ENCODE data around the gene PAN3.

PAN3 gene

DNA sequence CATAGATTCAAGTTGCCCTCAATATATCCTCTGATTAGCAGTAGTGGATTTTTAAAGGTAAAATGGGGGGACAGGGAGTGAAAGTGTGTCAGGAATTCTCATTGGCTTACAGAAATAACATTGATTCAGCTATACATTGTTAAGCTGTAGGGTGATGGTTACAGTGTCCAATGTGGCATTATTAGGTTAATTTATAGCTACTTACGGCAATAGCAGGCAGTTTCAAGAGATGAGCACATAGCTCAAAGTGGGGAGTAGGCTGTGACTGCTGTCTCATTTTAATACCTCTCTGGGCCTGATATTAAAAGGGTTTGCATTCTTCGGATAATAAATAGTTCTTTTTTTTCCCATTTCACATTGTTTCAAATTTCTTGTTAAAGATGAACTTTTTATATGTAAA is 34.6 kb downstream of the PAN3 start:
- H4K8ac ChIP-seq (ENCODE audit: low read depth, low read length): no peak overlapping the region
- H3K4me2 ChIP-seq (ENCODE audit: insufficient read depth, low read length, poor library complexity, severe bottlenecking): no peak overlapping the region
- no peak overlapping the region for H2AFZ ChIP-seq (ENCODE audit: low read length)
- peaks cover 3 to 34% of the 10 kb centered on the region in 2 donors for H3K36me3 ChIP-seq (replicated peaks in 1 of 2; ENCODE audit: control insufficient read depth in 2 of 2, insufficient read depth in 2 of 2, low read length in 2 of 2)
- H3K4me3 ChIP-seq (ENCODE audit: low read length in 2 of 2): no peak overlapping the region
- H2AK5ac ChIP-seq (ENCODE audit: low read depth, low read length): no peak overlapping the region
- H3K4me1 ChIP-seq (ENCODE audit: control insufficient read depth in 2 of 2, insufficient read depth in 1 of 2, low read depth in 1 of 2, low read length in 2 of 2): no peaks in the 10 kb centered on the region
- no CpG with 5 or more reads among the region's 2 CpGs for WGBS, 2 donors (ENCODE audit: extremely low coverage in 2 of 2, insufficient read length in 2 of 2, insufficient replicate concordance in 1 of 2)
- no peak overlapping the region for H3K27ac ChIP-seq (replicated peaks; ENCODE audit: low read length)
- H3K18ac ChIP-seq (ENCODE audit: low read length): no peak overlapping the region
- H3K9ac ChIP-seq (ENCODE audit: low read depth, low read length, poor library complexity): no peak overlapping the region
- H3K27me3 ChIP-seq (ENCODE audit: control insufficient read depth in 3 of 3, insufficient read depth in 3 of 3, low read depth in 1 of 3, low read length in 3 of 3): no peaks in the 10 kb centered on the region
- no peak for DNase-seq (ENCODE audit: low spot score)
- H3K23ac ChIP-seq (ENCODE audit: low read depth, low read length, poor library complexity): no peak overlapping the region
- no peak overlapping the region for H3K14ac ChIP-seq (ENCODE audit: low read length)
- no peak overlapping the region for H2BK120ac ChIP-seq (ENCODE audit: low read depth, low read length)
- H2BK15ac ChIP-seq (ENCODE audit: low read length): no peak overlapping the region
- no peak overlapping the region for H2BK12ac ChIP-seq (ENCODE audit: low read length)
- H3K4ac ChIP-seq (ENCODE audit: low read length): no peak overlapping the region
- no peak overlapping the region for H4K91ac ChIP-seq (ENCODE audit: low read depth, low read length, poor library complexity)
- H3K79me1 ChIP-seq (ENCODE audit: low read depth, low read length): peaks cover 5% of the 10 kb centered on the region
- H2BK5ac ChIP-seq (ENCODE audit: low read length): no peak overlapping the region
- no peaks in the 10 kb centered on the region for H3K9me3 ChIP-seq (replicated peaks in 1 of 2; ENCODE audit: control insufficient read depth in 2 of 2, insufficient read depth in 1 of 2, low read depth in 1 of 2, low read length in 2 of 2)

DNA sequence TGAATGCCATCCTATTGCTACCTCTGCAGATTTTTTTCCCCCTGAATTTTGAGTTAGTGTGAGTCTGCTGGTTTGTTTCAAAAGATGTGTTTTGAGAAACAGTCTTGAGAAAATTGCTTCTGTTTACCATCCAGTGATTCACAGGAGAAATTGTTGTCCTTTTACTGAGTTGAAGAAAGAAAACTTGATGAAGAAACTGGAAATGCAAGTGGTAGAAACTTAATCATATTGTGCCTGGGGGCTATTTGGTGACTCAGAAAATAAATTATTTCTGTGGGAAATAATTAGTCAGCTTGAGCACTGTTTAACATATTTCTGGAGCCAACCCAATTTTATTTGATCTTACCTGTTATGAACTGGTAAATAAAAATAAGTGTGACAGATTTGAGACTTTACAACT is 35.4 kb downstream of the PAN3 start:
- Histone ChIP-seq H3K4ac (ENCODE audit: low read length) (no peak overlapping the region), H3K27me3 (ENCODE audit: control insufficient read depth in 3 of 3, insufficient read depth in 3 of 3, low read depth in 1 of 3, low read length in 3 of 3) (no peaks in the 10 kb centered on the region), H3K4me1 (ENCODE audit: control insufficient read depth in 2 of 2, insufficient read depth in 1 of 2, low read depth in 1 of 2, low read length in 2 of 2) (no peaks in the 10 kb centered on the region), H2BK5ac (ENCODE audit: low read length) (no peak overlapping the region), H2AFZ (ENCODE audit: low read length) (no peak overlapping the region), H3K79me1 (ENCODE audit: low read depth, low read length) (peaks cover 5% of the 10 kb centered on the region), H2AK5ac (ENCODE audit: low read depth, low read length) (no peak overlapping the region), H3K27ac (replicated peaks; ENCODE audit: low read length) (no peak overlapping the region), H2BK12ac (ENCODE audit: low read length) (no peak overlapping the region), H3K9ac (ENCODE audit: low read depth, low read length, poor library complexity) (no peak overlapping the region), H3K9me3 (replicated peaks in 1 of 2; ENCODE audit: control insufficient read depth in 2 of 2, insufficient read depth in 1 of 2, low read depth in 1 of 2, low read length in 2 of 2) (no peaks in the 10 kb centered on the region), H4K91ac (ENCODE audit: low read depth, low read length, poor library complexity) (no peak overlapping the region), H3K4me2 (ENCODE audit: insufficient read depth, low read length, poor library complexity, severe bottlenecking) (no peak overlapping the region), H4K8ac (ENCODE audit: low read depth, low read length) (no peak overlapping the region), H3K36me3 (replicated peaks in 1 of 2; ENCODE audit: control insufficient read depth in 2 of 2, insufficient read depth in 2 of 2, low read length in 2 of 2) (peaks cover 3 to 41% of the 10 kb centered on the region in 2 donors), H3K23ac (ENCODE audit: low read depth, low read length, poor library complexity) (no peak overlapping the region), H2BK15ac (ENCODE audit: low read length) (no peak overlapping the region), H3K18ac (ENCODE audit: low read length) (no peak overlapping the region), H3K14ac (ENCODE audit: low read length) (no peak overlapping the region), H2BK120ac (ENCODE audit: low read depth, low read length) (no peak overlapping the region), H3K4me3 (ENCODE audit: low read length in 2 of 2) (no peak overlapping the region)
- DNase-seq (ENCODE audit: low spot score): no peak

DNA sequence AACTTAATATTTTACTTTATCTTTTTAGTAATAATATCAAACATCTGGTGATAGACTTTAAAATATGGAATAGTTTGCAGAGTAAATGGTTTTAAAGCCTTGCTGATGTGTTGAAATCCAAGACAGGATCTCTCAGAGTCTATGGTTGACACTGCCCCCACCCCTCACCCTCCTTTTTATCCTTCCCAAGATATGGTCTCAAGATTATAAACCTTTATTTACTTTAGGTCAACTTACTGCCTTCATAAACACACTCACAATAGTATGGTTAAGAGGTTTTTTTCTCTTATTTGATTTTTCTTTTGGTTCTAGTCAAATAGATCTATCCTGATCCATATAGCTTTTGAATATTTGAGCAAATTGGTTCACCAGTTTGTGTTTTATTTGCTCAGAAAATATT is 39.0 kb downstream of the PAN3 start:
- Histone ChIP-seq H3K79me1 (ENCODE audit: low read depth, low read length) (no peaks in the 10 kb centered on the region), H3K4ac (ENCODE audit: low read length) (no peak overlapping the region), H3K36me3 (replicated peaks in 1 of 2; ENCODE audit: control insufficient read depth in 2 of 2, insufficient read depth in 2 of 2, low read length in 2 of 2) (peaks cover 3 to 41% of the 10 kb centered on the region in 2 donors), H3K27me3 (ENCODE audit: control insufficient read depth in 3 of 3, insufficient read depth in 3 of 3, low read depth in 1 of 3, low read length in 3 of 3) (no peaks in the 10 kb centered on the region), H3K4me3 (ENCODE audit: low read length in 2 of 2) (no peak overlapping the region), H3K9me3 (replicated peaks in 1 of 2; ENCODE audit: control insufficient read depth in 2 of 2, insufficient read depth in 1 of 2, low read depth in 1 of 2, low read length in 2 of 2) (no peaks in the 10 kb centered on the region), H4K8ac (ENCODE audit: low read depth, low read length) (no peak overlapping the region), H3K4me2 (ENCODE audit: insufficient read depth, low read length, poor library complexity, severe bottlenecking) (no peak overlapping the region), H3K9ac (ENCODE audit: low read depth, low read length, poor library complexity) (no peak overlapping the region), H2AK5ac (ENCODE audit: low read depth, low read length) (no peak overlapping the region), H3K4me1 (ENCODE audit: control insufficient read depth in 2 of 2, insufficient read depth in 1 of 2, low read depth in 1 of 2, low read length in 2 of 2) (no peaks in the 10 kb centered on the region), H2BK120ac (ENCODE audit: low read depth, low read length) (no peak overlapping the region), H2BK12ac (ENCODE audit: low read length) (no peak overlapping the region), H3K27ac (replicated peaks; ENCODE audit: low read length) (no peak overlapping the region), H4K91ac (ENCODE audit: low read depth, low read length, poor library complexity) (no peak overlapping the region), H2AFZ (ENCODE audit: low read length) (no peak overlapping the region), H3K14ac (ENCODE audit: low read length) (no peak overlapping the region), H2BK5ac (ENCODE audit: low read length) (no peak overlapping the region), H3K18ac (ENCODE audit: low read length) (no peak overlapping the region), H2BK15ac (ENCODE audit: low read length) (no peak overlapping the region), H3K23ac (ENCODE audit: low read depth, low read length, poor library complexity) (no peak overlapping the region)
- DNase-seq (ENCODE audit: low spot score): no peak

DNA sequence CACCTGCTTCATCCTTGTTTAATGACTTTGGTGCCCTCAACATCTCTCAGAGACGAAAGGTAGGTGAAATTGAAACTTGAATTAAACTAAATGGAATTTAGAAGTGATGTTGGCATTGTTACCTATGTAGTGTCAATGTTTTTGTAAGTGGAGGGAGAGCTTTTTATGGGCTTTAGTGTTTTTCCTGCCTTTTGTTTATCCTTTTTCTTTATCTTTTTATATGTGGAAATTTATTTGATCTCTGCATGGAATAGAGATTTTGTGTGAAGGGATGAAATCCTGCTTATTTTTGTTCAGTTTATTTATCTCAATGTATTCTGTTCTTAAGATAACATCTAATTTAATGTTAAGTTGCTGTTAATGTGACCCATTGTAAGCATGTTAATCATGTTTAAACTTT is 39.5 kb downstream of the PAN3 start:
- Histone ChIP-seq H2BK120ac (ENCODE audit: low read depth, low read length) (no peak overlapping the region), H3K18ac (ENCODE audit: low read length) (no peak overlapping the region), H3K4ac (ENCODE audit: low read length) (no peak overlapping the region), H3K4me1 (ENCODE audit: control insufficient read depth in 2 of 2, insufficient read depth in 1 of 2, low read depth in 1 of 2, low read length in 2 of 2) (no peaks in the 10 kb centered on the region), H3K27me3 (ENCODE audit: control insufficient read depth in 3 of 3, insufficient read depth in 3 of 3, low read depth in 1 of 3, low read length in 3 of 3) (no peaks in the 10 kb centered on the region), H3K14ac (ENCODE audit: low read length) (no peak overlapping the region), H4K91ac (ENCODE audit: low read depth, low read length, poor library complexity) (no peak overlapping the region), H3K79me1 (ENCODE audit: low read depth, low read length) (no peaks in the 10 kb centered on the region), H2BK15ac (ENCODE audit: low read length) (no peak overlapping the region), H2AK5ac (ENCODE audit: low read depth, low read length) (no peak overlapping the region), H2BK12ac (ENCODE audit: low read length) (no peak overlapping the region), H3K36me3 (replicated peaks in 1 of 2; ENCODE audit: control insufficient read depth in 2 of 2, insufficient read depth in 2 of 2, low read length in 2 of 2) (peaks cover 3 to 41% of the 10 kb centered on the region in 2 donors), H4K8ac (ENCODE audit: low read depth, low read length) (no peak overlapping the region), H3K27ac (replicated peaks; ENCODE audit: low read length) (no peak overlapping the region), H3K4me2 (ENCODE audit: insufficient read depth, low read length, poor library complexity, severe bottlenecking) (no peak overlapping the region), H3K9me3 (replicated peaks in 1 of 2; ENCODE audit: control insufficient read depth in 2 of 2, insufficient read depth in 1 of 2, low read depth in 1 of 2, low read length in 2 of 2) (no peaks in the 10 kb centered on the region), H3K4me3 (ENCODE audit: low read length in 2 of 2) (no peak overlapping the region), H2BK5ac (ENCODE audit: low read length) (no peak overlapping the region), H2AFZ (ENCODE audit: low read length) (no peak overlapping the region), H3K23ac (ENCODE audit: low read depth, low read length, poor library complexity) (no peak overlapping the region), H3K9ac (ENCODE audit: low read depth, low read length, poor library complexity) (no peak overlapping the region)
- no peak for DNase-seq (ENCODE audit: low spot score)
- no CpG with 5 or more reads among the region's 1 CpG for WGBS, 2 donors (ENCODE audit: extremely low coverage in 2 of 2, insufficient read length in 2 of 2, insufficient replicate concordance in 1 of 2)
